ENCODE results near the gene ADGRL3. TPM values are rescaled to one million over a fixed set of nuclear protein-coding genes. Genes with fewer than 3 reads are reported as not detected.
"Not testable (repeated sequence)": the region's sequence is repeated elsewhere in the genome, so short reads cannot be mapped to it uniquely, and the experiment has no call there.

ADGRL3 gene
- total RNA-seq, 1 donor from 2014 or later, result 34.5 TPM

DNA sequence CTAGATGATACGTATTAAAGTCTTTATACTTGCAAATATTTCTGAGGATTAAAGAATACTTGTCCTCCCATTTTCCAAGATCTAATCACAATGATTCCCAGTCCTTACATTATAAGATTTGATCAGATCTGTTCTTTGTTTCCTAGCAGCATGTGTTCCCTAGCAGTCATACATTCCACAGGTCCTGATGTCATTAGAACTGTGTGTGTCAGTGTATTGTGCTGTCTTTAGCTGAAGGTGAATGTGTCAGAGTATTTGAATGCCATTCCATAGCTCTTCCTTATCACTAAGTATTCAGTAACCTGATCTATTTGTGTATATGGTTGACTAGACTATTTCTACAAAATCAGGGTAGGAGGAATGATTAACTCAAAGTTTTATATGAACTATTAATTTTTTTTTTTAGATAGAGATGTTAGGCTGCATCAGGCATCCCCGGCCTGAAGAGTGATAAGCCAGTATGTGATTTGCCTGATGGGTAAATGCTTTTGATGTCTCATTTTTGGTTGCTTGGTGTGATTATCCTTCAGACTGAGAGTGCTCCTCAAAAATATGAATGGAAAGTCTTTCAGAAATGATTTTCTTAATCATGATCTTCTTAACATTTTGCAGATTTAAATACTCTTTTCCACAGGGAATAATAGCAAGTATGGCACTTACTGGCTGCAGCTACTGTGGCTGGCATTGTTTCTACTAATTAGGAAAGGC lies 4.4 kb downstream of the ADGRL3 start:
- TF ChIP-seq, protein P1, sequence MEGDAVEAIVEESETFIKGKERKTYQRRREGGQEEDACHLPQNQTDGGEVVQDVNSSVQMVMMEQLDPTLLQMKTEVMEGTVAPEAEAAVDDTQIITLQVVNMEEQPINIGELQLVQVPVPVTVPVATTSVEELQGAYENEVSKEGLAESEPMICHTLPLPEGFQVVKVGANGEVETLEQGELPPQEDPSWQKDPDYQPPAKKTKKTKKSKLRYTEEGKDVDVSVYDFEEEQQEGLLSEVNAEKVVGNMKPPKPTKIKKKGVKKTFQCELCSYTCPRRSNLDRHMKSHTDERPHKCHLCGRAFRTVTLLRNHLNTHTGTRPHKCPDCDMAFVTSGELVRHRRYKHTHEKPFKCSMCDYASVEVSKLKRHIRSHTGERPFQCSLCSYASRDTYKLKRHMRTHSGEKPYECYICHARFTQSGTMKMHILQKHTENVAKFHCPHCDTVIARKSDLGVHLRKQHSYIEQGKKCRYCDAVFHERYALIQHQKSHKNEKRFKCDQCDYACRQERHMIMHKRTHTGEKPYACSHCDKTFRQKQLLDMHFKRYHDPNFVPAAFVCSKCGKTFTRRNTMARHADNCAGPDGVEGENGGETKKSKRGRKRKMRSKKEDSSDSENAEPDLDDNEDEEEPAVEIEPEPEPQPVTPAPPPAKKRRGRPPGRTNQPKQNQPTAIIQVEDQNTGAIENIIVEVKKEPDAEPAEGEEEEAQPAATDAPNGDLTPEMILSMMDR (conservative IDR thresholded peaks at IDR 0.05), result no peak
- DNase-seq (ENCODE audit: low read depth, low spot score), result no peak
- Mint-ChIP-seq H3K4me1 (peaks cover 34% of the 10 kb centered on the region), H3K4me3 (peak overlapping the region; percentile 98), H3K9me3 (no peaks in the 10 kb centered on the region), H3K27ac (ENCODE audit: unreplicated experiment) (no peak overlapping the region), H3K27me3 (ENCODE audit: low read depth) (peaks cover 19% of the 10 kb centered on the region), H3K36me3 (ENCODE audit: low read depth) (peaks cover 3% of the 10 kb centered on the region)

DNA sequence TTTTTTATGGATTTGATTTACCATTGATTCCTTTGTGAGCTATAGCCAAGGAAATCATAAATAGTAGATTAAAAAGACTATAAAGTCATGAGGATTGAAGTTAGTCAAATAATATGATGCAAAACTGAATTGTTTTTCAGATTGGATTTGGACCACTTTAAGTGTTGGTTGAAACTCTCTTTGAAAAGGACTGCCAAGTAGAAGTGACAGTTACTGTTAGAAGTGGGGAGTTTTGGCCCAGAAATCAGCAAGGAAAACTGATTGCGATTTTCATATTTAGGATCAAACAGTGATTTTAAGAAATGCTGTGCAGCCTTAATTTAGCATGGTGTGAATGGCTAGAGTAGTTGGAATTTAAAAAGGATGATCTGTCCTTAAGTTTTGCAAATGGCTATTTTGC lies 4.9 kb downstream of the ADGRL3 start:
- Mint-ChIP-seq H3K9me3 (no peaks in the 10 kb centered on the region), H3K4me1 (peaks cover 34% of the 10 kb centered on the region), H3K27me3 (ENCODE audit: low read depth) (peaks cover 15% of the 10 kb centered on the region), H3K27ac (ENCODE audit: unreplicated experiment) (no peak overlapping the region), H3K4me3 (no peak overlapping the region), H3K36me3 (ENCODE audit: low read depth) (peaks cover 3% of the 10 kb centered on the region)
- DNase-seq (ENCODE audit: low read depth, low spot score), result no peak
- TF ChIP-seq, protein P1 (conservative IDR thresholded peaks at IDR 0.05), result no peak

DNA sequence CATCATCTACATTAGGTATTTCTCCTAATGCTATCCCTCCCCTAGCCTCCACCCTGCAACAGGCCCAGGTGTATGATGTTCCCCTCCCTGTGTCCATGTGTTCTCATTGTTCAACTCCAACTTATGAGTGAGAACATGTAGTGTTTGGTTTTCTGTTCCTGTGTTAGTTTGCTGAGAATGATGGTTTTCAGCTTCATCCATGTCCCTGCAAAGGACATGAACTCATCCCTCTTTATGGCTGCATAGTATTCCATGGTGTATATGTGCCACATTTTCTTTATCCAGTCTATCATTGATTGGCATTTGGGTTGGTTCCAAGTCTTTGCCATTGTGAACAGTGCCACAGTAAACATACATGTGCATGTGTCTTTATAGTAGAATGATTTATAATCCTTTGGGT lies 7.0 kb downstream of the ADGRL3 start:
- DNase-seq (ENCODE audit: low read depth, low spot score); H3K9me3 Mint-ChIP-seq; H3K27ac Mint-ChIP-seq (ENCODE audit: unreplicated experiment); H3K36me3 Mint-ChIP-seq (ENCODE audit: low read depth); H3K4me3 Mint-ChIP-seq: not testable (repeated sequence)
- peaks cover 15% of the 10 kb centered on the region for H3K27me3 Mint-ChIP-seq (ENCODE audit: low read depth)
- H3K4me1 Mint-ChIP-seq, result peaks cover 55% of the 10 kb centered on the region

DNA sequence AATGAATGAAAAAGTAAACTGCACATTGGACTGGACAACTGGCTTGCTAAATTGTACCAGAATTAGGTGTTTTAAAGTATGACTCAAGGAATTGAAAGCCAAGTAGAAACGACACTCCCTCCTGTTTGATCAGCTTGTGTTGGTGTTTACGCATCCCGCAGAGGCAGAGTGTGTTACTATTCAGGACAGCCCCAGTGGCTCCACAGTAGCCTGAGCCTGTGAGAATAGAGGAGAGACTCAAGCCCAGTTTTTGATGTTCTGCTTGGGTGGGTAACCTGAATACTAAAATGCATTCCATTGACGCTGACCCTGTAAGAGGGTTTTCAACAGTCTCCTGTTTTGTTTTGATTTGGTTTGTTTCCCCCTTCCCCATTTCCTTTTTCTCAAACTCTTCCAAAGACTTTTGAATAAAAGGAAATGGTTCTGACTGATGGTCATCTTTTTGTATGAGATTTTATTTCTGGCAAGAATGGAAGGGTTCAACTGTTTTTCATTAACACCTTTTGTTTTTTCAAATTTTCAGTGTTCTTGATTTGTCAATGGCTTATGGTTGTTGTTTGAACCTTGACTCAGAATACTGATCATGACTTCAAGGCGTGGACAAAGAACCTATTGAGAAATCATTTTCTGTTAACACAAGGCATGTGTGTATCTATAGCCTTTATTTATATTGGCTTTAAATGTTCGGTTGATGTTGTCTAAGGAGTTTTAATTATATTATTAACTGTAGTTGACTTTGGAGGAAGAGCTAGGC lies 10.2 kb downstream of the ADGRL3 start:
- peaks cover 3% of the 10 kb centered on the region for H3K36me3 Mint-ChIP-seq (ENCODE audit: low read depth)
- peak overlapping the region; percentile 48 for H3K4me3 Mint-ChIP-seq
- no peaks in the 10 kb centered on the region for H3K27me3 Mint-ChIP-seq (ENCODE audit: low read depth)
- TF ChIP-seq, protein P1 (conservative IDR thresholded peaks at IDR 0.05), result no peak
- peaks cover 45% of the 10 kb centered on the region for H3K4me1 Mint-ChIP-seq
- peak; percentile 30 for DNase-seq (ENCODE audit: low read depth, low spot score)
- H3K27ac Mint-ChIP-seq (ENCODE audit: unreplicated experiment), result no peak overlapping the region
- no peaks in the 10 kb centered on the region for H3K9me3 Mint-ChIP-seq

DNA sequence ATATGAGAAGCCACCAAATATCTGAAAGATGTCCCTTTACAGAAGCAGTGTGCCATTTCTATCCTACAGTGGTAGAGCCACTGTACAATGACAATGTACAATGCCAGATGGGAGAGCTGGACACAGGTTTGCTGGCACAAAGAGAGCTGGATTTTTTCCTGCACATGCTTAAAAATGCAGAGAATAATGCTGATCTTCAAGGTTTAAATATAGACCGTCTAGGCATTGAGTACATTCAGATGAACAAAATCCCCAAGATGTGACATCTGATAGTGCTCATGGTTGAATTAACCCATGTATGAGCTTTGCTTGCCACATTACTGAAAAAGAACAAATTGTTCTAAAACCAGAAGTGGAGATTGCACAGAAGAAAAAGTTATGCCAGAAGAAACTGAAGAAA lies 11.7 kb downstream of the ADGRL3 start:
- DNase-seq (ENCODE audit: low read depth, low spot score), result no peak
- H3K27me3 Mint-ChIP-seq (ENCODE audit: low read depth), result no peaks in the 10 kb centered on the region
- H3K4me3 Mint-ChIP-seq, result no peak overlapping the region
- no peaks in the 10 kb centered on the region for H3K9me3 Mint-ChIP-seq
- H3K36me3 Mint-ChIP-seq (ENCODE audit: low read depth), result peaks cover 3% of the 10 kb centered on the region
- no peak overlapping the region for H3K27ac Mint-ChIP-seq (ENCODE audit: unreplicated experiment)
- H3K4me1 Mint-ChIP-seq, result peaks cover 39% of the 10 kb centered on the region
- TF ChIP-seq, protein P1 (conservative IDR thresholded peaks at IDR 0.05), result no peak

DNA sequence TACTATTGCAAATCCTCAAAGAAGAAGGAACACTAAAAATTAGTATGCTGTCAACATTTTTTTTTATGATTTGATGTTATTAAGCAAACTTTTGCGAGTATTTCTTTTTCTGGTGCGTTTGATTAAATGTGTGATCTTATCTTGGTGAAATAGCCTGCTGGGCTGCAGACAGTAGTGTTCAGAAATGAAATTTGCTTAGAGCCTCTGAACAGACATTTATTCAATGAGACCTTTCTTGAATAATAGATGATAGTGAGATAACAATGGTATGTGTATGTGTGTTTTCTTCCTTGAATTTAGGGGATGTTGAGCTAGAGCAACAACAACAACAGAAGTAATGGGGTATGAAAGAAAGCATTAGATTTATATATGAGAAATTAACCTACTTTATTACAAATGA lies 12.7 kb downstream of the ADGRL3 start:
- TF ChIP-seq, protein P1 (conservative IDR thresholded peaks at IDR 0.05), result no peak
- DNase-seq (ENCODE audit: low read depth, low spot score), result no peak
- Mint-ChIP-seq H3K4me1 (peaks cover 39% of the 10 kb centered on the region), H3K27ac (ENCODE audit: unreplicated experiment) (no peak overlapping the region), H3K27me3 (ENCODE audit: low read depth) (no peaks in the 10 kb centered on the region), H3K9me3 (no peaks in the 10 kb centered on the region), H3K4me3 (no peak overlapping the region), H3K36me3 (ENCODE audit: low read depth) (no peaks in the 10 kb centered on the region)
